ENCODE measurements around the gene UVRAG. TPM values are rescaled to one million over a fixed set of nuclear protein-coding genes. Genes with fewer than 3 reads are reported as not detected.

The UVRAG gene
- total RNA-seq, 2 donors from 2014 or later: 12.8 to 13.7 TPM

DNA sequence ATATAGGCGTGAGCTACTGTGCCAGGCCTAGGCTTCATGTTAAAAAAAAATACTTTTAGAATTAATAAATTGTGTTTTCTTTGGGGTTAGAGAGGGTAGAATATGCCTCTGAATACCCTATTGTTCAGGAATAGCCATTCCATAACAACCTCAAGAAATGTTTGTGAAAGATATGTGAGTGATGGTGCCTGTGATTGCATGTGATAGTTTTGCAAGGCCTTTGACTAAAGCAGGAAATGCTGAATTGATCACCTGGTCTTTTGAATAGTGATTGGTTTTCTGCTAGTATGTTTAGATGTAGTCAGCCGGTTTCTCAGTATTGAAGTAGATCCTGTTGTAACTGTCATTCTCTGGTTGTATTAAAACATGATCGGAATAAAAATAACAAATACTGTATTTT lies 73.4 kb downstream of the UVRAG start:
- Histone ChIP-seq H3K4me3 (no peak overlapping the region), H3K27ac (no peak overlapping the region), H3K9me3 (no peaks in the 10 kb centered on the region), H3K4me1 (no peaks in the 10 kb centered on the region), H3K36me3 (no peaks in the 10 kb centered on the region), H3K27me3 (no peaks in the 10 kb centered on the region), H3K9ac (ENCODE audit: low read depth in 2 of 2, low read length in 2 of 2) (no peak overlapping the region)
- DNase-seq: no peak
- intact Hi-C loops (cut with DNase I): no loop called here
- TF ChIP-seq, protein P1, sequence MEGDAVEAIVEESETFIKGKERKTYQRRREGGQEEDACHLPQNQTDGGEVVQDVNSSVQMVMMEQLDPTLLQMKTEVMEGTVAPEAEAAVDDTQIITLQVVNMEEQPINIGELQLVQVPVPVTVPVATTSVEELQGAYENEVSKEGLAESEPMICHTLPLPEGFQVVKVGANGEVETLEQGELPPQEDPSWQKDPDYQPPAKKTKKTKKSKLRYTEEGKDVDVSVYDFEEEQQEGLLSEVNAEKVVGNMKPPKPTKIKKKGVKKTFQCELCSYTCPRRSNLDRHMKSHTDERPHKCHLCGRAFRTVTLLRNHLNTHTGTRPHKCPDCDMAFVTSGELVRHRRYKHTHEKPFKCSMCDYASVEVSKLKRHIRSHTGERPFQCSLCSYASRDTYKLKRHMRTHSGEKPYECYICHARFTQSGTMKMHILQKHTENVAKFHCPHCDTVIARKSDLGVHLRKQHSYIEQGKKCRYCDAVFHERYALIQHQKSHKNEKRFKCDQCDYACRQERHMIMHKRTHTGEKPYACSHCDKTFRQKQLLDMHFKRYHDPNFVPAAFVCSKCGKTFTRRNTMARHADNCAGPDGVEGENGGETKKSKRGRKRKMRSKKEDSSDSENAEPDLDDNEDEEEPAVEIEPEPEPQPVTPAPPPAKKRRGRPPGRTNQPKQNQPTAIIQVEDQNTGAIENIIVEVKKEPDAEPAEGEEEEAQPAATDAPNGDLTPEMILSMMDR (IDR thresholded peaks at IDR 0.05): no peak

DNA sequence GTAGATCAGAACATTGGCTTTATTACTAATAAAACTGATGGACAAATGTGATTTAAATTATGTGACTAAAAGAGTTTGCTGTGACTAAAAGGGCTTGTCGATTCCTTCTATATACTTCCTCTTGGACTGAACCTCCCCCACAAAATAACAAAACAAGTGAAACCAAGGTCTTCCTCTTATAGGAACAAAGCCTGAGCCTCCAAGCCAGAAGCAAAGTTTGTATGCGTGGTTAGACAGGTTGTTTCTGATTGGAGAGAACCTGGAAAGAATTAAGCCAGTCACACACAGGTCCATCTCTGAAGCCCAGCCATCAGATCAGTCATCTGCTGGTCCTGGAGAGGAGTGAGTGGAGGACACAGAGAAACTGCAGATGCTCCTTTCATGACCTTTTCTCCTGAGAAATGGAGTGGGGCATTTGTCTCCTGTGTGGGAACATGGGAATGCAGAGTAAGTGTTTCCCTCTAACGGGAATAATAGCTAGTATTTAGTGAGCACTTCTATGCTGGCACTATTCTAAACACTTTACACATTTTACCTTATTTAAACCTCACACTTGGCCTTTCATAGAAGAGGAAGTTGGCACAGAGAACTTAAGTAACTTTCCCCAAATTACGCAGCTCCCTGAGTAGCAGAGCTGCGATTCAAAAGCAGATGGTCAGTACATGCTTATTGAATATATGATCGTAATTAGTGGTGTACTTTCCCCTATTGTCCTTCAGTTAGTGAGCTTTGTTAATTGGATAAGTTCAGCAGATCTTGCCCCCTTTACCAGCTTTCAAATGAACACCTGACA lies 77.1 kb downstream of the UVRAG start:
- intact Hi-C loops (cut with DNase I): no loop called here
- no peaks in the 10 kb centered on the region for H3K4me1 ChIP-seq
- no peaks in the 10 kb centered on the region for H3K36me3 ChIP-seq
- TF ChIP-seq, protein P1 (IDR thresholded peaks at IDR 0.05): no peak
- DNase-seq: no peak
- no peaks in the 10 kb centered on the region for H3K9me3 ChIP-seq
- H3K27ac ChIP-seq: no peak overlapping the region
- no peak overlapping the region for H3K4me3 ChIP-seq
- H3K27me3 ChIP-seq: no peaks in the 10 kb centered on the region
- H3K9ac ChIP-seq (ENCODE audit: low read depth in 2 of 2, low read length in 2 of 2): no peak overlapping the region

DNA sequence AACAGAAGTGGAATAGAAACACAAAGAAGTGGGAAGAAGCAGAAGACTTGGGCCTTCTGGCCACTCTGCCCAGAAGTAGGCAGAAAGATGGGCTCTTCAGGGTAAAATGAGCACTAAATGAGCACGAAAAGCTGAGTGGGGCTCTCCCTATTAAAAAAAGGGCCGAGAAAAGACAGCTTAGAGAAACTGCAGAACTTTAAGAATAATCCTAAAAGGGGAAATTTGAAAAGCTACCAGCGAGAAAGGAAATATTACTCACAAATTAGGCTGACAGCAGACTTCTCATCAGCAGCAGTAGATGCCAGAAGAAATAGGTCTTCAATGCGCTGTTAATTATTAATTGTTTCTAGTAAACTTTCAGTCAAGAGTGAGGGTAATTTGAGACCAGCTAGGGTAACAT lies 78.2 kb downstream of the UVRAG start:
- no peak overlapping the region for H3K27ac ChIP-seq
- intact Hi-C loops (cut with DNase I): no loop called here
- H3K9me3 ChIP-seq: no peaks in the 10 kb centered on the region
- no peak overlapping the region for H3K9ac ChIP-seq (ENCODE audit: low read depth in 2 of 2, low read length in 2 of 2)
- no peaks in the 10 kb centered on the region for H3K4me1 ChIP-seq
- no peaks in the 10 kb centered on the region for H3K36me3 ChIP-seq
- H3K27me3 ChIP-seq: no peaks in the 10 kb centered on the region
- DNase-seq: no peak
- H3K4me3 ChIP-seq: no peak overlapping the region
- TF ChIP-seq, protein P1 (IDR thresholded peaks at IDR 0.05): no peak

DNA sequence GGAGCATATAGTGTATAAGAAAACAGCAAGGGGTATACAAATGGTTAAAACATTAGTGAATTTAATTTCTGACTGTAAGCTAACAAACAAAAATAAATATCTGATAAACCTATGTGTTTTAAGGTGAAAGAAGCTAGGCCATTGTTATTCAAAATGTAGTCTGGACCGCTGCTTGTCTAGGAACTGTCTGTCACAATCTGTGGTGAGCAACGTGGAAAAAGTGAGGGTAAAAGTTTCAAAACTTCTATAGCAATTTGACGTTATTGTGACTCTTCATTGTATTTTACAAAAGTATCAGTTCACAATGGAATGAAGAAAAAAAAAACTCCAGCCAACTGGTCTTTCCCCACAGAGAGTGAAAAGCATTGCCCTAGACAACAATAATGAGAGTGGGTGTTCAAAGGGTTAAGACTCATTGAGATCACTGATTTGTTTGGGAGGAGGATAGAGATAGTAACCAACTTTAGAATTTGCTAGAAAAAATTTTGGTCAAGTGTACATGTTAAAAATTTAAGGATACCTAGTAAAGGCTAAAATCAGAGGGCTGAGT lies 79.1 kb downstream of the UVRAG start:
- Histone ChIP-seq H3K36me3 (no peaks in the 10 kb centered on the region), H3K4me1 (no peaks in the 10 kb centered on the region), H3K27me3 (no peaks in the 10 kb centered on the region), H3K4me3 (no peak overlapping the region), H3K27ac (no peak overlapping the region), H3K9ac (ENCODE audit: low read depth in 2 of 2, low read length in 2 of 2) (no peak overlapping the region), H3K9me3 (no peaks in the 10 kb centered on the region)
- intact Hi-C loops (cut with DNase I): no loop called here
- TF ChIP-seq, protein P1 (IDR thresholded peaks at IDR 0.05): no peak
- DNase-seq: no peak

DNA sequence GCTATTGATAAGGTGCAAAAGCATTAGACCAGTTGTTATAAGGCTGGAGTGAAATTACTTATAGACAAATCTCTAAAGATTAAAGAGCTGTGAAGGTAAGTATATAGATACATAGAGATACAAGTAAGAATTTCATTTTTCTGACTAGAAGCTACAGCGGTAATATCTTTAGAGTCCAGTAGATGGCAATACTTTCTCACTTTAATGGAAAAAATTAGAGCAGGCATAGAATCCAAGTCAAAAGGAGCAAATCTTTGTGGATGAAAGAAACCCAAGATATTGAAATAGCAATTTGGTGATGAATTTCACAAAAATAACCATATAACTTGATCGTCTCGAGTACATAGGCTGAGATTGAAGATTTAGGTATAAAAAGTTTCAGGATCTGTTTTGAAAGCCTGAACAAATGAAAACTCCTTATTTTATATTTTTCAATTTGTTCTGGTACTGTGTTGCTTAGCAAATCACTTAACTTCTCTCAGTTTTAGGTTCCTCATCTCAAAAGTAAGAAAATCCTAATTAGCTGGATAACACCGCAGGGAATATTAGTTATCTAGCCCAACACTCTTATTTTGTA lies 81.9 kb downstream of the UVRAG start:
- H3K4me1 ChIP-seq: no peaks in the 10 kb centered on the region
- no peaks in the 10 kb centered on the region for H3K27me3 ChIP-seq
- no peaks in the 10 kb centered on the region for H3K9me3 ChIP-seq
- no peak overlapping the region for H3K9ac ChIP-seq (ENCODE audit: low read depth in 2 of 2, low read length in 2 of 2)
- no peak overlapping the region for H3K4me3 ChIP-seq
- TF ChIP-seq, protein P1 (IDR thresholded peaks at IDR 0.05): peak; percentile 67
- intact Hi-C loops (cut with DNase I): loop anchor here (2.0 to 5.0 kb wide), 2 partner anchors 256 to 420 kb away; no protein-coding TSS in a partner anchor
- H3K36me3 ChIP-seq: no peaks in the 10 kb centered on the region
- no peak overlapping the region for H3K27ac ChIP-seq
- DNase-seq: no peak
